ENCODE measurements around the gene PSMB5.

PSMB5 gene

DNA sequence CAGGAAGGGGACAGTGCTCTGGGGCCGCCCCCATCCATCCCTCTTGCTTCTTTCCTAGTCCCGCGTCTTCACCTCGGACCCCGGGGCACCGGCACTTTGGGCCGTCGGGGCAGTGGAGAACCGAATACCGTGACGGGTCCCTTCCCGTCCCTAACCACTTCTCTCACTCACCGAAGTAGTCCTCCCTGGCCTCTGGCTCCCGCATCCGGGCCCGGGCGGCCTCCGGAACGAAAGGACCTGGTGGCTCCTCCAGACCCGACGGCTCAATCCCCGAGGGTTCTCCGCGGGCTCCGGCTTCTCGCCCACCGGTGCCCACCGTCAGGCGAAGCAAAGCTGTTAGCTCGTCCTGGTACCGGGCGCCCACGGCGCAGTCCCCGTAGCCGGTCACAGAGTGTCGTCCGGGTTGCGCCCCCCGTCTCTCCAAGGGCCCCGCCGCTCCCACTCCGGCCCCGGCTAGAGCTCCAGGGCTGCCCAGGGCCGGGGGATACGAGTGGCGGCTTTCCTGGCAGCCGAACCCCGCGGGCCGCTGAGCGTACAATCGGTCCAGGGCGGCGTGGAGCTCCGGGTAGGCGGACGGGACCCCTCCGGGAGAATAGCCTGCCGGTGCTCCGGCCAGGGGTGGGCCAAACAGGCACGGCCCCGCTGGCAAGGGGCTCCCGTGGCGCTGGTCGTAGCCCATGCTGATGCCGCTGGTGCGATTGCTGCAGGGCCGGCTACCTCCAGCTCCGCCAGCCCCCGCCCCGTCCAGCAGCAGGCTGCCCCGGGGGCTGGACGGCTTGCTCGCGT, 53.4 kb downstream of the PSMB5 start:
- TF ChIP-seq FOXP2 (optimal IDR thresholded peaks at IDR 0.05; ENCODE audit: borderline replicate concordance, extremely low read depth, extremely low read length, insufficient read depth), result no peak
- TF ChIP-seq SIN3A (IDR thresholded peaks at IDR 0.05; ENCODE audit: borderline replicate concordance, insufficient read depth, low read length), result no peak
- no peak for TF ChIP-seq POLR2AphosphoS5 (IDR thresholded peaks at IDR 0.05; ENCODE audit: low read depth, low read length)
- TF ChIP-seq, protein P1, sequence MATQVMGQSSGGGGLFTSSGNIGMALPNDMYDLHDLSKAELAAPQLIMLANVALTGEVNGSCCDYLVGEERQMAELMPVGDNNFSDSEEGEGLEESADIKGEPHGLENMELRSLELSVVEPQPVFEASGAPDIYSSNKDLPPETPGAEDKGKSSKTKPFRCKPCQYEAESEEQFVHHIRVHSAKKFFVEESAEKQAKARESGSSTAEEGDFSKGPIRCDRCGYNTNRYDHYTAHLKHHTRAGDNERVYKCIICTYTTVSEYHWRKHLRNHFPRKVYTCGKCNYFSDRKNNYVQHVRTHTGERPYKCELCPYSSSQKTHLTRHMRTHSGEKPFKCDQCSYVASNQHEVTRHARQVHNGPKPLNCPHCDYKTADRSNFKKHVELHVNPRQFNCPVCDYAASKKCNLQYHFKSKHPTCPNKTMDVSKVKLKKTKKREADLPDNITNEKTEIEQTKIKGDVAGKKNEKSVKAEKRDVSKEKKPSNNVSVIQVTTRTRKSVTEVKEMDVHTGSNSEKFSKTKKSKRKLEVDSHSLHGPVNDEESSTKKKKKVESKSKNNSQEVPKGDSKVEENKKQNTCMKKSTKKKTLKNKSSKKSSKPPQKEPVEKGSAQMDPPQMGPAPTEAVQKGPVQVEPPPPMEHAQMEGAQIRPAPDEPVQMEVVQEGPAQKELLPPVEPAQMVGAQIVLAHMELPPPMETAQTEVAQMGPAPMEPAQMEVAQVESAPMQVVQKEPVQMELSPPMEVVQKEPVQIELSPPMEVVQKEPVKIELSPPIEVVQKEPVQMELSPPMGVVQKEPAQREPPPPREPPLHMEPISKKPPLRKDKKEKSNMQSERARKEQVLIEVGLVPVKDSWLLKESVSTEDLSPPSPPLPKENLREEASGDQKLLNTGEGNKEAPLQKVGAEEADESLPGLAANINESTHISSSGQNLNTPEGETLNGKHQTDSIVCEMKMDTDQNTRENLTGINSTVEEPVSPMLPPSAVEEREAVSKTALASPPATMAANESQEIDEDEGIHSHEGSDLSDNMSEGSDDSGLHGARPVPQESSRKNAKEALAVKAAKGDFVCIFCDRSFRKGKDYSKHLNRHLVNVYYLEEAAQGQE (IDR thresholded peaks at IDR 0.05; ENCODE audit: insufficient read depth in 1 of 2, low read depth in 2 of 2, low read length in 2 of 2), result no peak
- no peak for TF ChIP-seq TAF1 (IDR thresholded peaks at IDR 0.05; ENCODE audit: borderline replicate concordance, insufficient read depth, low read length)

DNA sequence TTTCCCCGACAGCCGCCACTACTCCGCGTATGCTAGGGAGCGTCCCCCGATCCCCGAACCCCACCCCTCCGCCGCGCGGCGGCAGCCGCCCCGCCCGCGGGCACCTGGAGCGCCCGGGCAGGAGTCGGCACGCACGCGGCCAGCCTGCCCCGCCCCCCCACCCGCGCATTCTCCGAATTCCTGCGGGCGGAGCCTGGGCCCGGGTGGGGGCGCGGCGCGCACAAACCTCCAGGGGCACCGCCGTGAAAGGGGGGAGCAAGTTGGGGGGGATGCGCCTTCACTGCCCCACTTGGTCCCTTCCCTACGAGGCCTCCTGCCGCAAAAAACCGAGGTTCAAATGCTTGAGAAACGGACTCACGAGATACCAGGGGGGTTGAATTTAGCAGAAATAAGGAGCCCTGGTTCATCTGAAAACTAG, 54.0 kb downstream of the PSMB5 start:
- no peak for TF ChIP-seq FOXP2 (optimal IDR thresholded peaks at IDR 0.05; ENCODE audit: borderline replicate concordance, extremely low read depth, extremely low read length, insufficient read depth)
- TF ChIP-seq, protein P1 (IDR thresholded peaks at IDR 0.05; ENCODE audit: insufficient read depth in 1 of 2, low read depth in 2 of 2, low read length in 2 of 2), result no peak
- TF ChIP-seq TAF1 (IDR thresholded peaks at IDR 0.05; ENCODE audit: borderline replicate concordance, insufficient read depth, low read length), result no peak
- no peak for TF ChIP-seq SIN3A (IDR thresholded peaks at IDR 0.05; ENCODE audit: borderline replicate concordance, insufficient read depth, low read length)

- TF ChIP-seq POLR2AphosphoS5 (IDR thresholded peaks at IDR 0.05; ENCODE audit: low read depth, low read length) (no peak), SIN3A (IDR thresholded peaks at IDR 0.05; ENCODE audit: borderline replicate concordance, insufficient read depth, low read length) (no peak), TAF1 (IDR thresholded peaks at IDR 0.05; ENCODE audit: borderline replicate concordance, insufficient read depth, low read length) (no peak), FOXP2 (optimal IDR thresholded peaks at IDR 0.05; ENCODE audit: borderline replicate concordance, extremely low read depth, extremely low read length, insufficient read depth) (no peak)
- TF ChIP-seq, protein P1 (IDR thresholded peaks at IDR 0.05; ENCODE audit: insufficient read depth in 1 of 2, low read depth in 2 of 2, low read length in 2 of 2), result no peak
These were observed 54.8 kb downstream of the PSMB5 start for GRCh38 chr14:22979748-22980392.

DNA sequence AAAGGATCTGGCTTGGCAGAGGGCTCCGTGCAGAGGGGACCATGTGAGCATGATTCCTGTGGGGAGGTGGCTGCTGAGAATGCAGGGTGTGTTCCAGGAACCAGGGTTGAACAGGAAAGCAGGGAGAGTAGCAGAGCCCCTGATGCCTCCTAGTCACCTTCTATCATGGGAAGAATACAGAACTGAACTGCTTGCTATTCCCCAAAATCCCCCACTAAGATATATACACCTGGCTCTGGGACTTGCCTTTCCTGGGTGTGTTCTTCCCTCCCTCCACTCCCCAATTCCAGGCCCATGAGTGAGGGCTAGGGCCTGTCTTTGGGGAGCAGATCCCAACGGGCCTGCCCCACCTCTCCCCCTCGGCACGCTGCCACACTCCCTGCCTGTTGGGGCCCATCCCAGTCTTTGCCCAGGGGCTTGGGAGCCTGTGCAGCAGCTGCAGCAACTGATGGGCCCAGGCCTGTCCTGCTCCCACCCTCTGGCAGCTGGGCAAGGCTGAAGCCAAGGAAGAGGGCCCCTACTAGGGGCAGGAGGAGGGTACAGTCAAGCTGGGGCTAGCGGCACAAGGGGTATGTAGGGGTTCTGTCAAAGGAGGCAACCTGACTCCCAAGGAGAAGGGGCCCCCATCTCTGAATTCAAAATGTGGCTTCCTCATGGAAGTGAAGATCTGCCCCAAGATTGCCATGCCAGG, 55.6 kb downstream of the PSMB5 start:
- TF ChIP-seq TAF1 (IDR thresholded peaks at IDR 0.05; ENCODE audit: borderline replicate concordance, insufficient read depth, low read length) (no peak), FOXP2 (optimal IDR thresholded peaks at IDR 0.05; ENCODE audit: borderline replicate concordance, extremely low read depth, extremely low read length, insufficient read depth) (no peak), POLR2AphosphoS5 (IDR thresholded peaks at IDR 0.05; ENCODE audit: low read depth, low read length) (no peak), SIN3A (IDR thresholded peaks at IDR 0.05; ENCODE audit: borderline replicate concordance, insufficient read depth, low read length) (no peak)
- TF ChIP-seq, protein P1 (IDR thresholded peaks at IDR 0.05; ENCODE audit: insufficient read depth in 1 of 2, low read depth in 2 of 2, low read length in 2 of 2), result no peak

Data from PFSK-1 (cell line).